HG02610 (cell line): ENCODE results near the gene SPNS3.

Experiments used
- ATAC-seq: cut with Tn5 transposase; IDR thresholded peaks from one replicate; pipeline ENCODE4 v1.9.1; 2021; ENCODE audit warnings: mild to moderate bottlenecking, moderate library complexity; ENCODE audit not compliant: unreplicated experiment

Gene SPNS3

GRCh38 chr17:4426499-4427208 is 7.1 kb upstream of the SPNS3 start:
- ATAC-seq, result no peak

DNA sequence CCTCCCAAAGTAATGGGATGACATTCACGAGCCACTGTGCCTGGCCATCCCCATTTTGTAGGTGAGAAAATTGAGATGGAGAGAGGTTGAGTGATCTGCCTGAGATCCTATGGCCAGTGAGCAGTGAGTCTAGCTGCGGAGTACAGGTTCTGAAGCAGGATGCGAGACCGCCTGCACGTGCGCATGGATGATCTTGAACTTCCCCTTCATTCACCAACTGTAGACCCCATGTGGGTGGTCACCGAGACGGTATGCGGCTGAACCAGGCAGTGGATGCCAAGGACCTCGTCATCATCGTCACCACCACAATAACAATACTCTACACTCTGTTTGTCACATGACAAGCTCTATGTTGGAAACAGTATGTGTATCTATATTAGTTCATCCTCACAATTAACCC is 6.2 kb upstream of the SPNS3 start:
- no peak for ATAC-seq

DNA sequence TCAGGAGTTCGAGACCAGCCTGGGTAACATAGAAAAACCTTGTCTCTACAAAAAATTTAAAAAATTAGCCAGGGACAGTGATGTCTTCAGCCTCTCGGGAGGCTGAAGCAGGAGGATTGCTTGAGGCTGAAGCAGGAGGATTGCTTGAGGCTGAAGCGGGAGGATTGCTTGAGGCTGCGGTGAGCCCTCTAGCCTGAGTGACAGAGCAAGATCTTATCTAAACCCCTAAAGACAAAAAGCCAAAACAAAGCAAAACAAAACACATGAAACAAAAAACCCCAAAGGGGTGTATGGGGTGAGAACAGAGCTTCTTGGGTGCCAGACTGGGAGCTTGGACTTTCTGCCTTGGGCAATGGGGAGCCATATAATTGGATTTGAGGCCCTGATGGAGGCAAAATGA is 2.6 kb downstream of the SPNS3 start:
- no peak for ATAC-seq

- ATAC-seq, result no peak
Measured at GRCh38 chr17:4436846-4437245, 3.1 kb downstream of the SPNS3 start.

DNA sequence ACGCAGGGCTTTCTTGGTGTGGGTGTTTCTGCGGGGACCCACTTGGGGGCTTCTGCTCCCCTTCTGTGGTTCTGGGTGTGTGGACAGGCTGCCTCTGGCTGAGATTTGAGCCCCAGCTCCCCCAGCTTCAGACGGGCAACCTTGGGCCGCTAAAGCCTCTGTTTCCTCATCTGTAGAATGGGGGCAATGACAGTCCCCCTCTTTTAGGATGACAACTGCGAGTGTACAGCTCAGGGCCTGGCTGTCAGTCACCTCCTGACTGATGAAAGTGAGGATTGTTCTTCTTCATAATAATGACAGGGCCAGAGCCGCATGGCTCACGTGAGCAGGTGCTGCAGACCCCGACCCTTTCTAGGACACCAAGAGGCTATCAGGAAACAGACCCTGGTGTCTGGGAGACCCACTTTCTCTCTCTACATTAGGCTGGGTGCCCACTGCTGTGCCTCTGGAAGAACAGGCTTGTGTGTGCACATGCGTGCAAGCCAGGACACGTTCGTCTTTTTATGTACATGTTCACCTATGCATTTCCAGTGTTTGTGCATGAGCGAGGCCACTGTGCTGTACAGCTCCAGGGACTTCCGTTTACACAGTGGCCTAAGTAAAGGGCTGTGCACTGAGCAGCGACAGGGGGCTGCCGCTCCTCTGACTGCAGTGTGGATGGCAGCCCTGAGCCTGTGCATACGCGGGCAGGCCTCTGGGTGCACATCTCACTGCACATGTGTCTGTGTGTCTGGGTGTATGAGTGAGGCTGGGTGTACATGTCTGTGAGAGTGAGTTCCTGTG is 4.6 kb downstream of the SPNS3 start:
- ATAC-seq, result no peak

- ATAC-seq, result no peak
Measured at GRCh38 chr17:4440021-4440420, 6.3 kb downstream of the SPNS3 start.

GRCh38 chr17:4440690-4441686 is 7.2 kb downstream of the SPNS3 start:
- ATAC-seq, result no peak

DNA sequence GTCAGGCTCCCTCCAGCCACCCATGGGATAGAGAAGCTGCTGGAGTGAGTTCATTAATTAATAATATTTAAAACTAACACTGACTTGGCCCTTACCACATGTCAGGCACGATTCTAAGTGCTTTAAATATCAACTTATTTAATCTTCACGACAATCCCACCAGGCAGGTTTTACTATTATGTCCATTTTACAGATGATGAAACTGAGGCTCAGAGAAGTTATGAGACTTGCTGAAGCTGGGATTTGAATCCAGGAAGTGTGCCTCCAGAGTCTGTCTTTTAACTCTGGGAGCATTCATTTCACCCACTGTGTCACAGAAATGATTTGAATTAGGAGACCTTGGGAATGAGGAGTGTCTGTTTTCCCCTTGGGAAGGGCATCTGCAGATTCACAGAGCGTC is 8.8 kb downstream of the SPNS3 start:
- no peak for ATAC-seq

DNA sequence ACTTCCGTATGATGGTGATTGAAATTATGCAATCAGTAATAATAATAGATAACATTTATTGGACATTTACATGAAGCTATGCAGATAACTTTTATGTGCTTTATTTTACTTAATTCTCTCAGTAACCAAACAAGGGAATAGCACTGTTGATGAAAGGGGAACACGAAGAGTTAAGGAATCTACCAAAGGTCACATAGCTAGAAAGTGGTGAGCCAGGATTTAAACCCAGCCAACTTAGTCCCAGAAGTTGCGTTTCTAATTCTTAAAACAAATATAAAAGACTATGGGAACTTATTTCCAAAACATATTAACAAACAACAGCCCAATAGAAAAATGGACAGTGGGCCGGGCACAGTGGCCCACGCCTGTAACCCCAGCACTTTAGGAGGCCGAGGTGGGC is 9.7 kb downstream of the SPNS3 start:
- no peak for ATAC-seq

DNA sequence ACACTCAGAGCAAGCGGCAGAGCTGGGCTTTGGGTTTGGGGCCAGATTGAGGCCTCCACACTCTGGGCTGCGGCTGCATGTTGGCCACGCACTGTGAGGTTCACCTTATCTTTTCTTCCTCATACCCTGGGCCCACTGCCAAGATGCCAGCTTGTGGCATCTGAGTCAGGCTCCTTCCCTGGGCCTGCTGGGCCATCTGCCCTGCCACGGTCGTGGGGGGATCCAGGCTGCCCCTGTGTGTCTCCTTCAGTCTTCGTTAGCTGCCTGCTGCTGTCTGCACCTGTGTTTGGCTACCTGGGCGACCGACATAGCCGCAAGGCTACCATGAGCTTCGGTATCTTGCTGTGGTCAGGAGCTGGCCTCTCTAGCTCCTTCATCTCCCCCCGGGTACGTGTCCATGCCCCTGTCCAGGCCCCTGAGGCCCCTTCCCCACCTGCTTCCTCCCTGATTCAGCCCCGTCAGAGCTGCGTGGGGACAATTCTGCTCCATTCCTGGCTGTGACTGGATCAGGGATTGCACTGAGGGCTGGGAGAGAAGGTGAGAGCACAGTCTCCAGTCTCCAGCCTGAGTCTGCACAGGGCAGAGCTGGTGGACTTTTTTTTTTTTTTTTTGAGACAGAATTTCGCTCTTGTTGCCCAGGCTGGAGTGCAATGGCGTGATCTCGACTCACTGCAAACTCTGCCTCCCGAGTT is 11.2 kb downstream of the SPNS3 start:
- ATAC-seq, result no peak

- ATAC-seq, result no peak
Measured at GRCh38 chr17:4445731-4446130, 12.0 kb downstream of the SPNS3 start.

- ATAC-seq, result no peak
Measured at GRCh38 chr17:4446326-4447071, 12.8 kb downstream of the SPNS3 start.

GRCh38 chr17:4448197-4448980 is 14.6 kb downstream of the SPNS3 start:
- ATAC-seq, result no peak

DNA sequence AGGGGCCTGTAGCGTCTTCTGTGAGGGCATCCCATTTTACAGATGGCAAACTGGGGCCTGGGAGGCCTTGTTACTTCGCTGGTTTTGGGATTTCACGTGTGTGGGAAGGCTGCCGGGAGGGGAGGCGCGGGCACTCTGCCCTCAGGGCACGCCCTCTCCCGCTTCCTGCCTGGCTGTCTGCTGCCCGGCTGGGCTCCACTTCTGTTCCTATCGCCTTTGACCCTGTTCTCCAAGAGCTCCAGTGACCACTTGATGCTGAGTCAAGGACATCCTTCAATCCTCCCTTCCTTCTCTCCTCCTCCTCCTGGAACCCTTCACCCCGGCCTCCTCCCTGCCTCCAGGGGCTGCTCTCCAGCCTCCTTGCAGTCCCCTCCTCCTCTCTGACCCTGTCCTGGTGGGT is 16.0 kb downstream of the SPNS3 start:
- no peak for ATAC-seq

DNA sequence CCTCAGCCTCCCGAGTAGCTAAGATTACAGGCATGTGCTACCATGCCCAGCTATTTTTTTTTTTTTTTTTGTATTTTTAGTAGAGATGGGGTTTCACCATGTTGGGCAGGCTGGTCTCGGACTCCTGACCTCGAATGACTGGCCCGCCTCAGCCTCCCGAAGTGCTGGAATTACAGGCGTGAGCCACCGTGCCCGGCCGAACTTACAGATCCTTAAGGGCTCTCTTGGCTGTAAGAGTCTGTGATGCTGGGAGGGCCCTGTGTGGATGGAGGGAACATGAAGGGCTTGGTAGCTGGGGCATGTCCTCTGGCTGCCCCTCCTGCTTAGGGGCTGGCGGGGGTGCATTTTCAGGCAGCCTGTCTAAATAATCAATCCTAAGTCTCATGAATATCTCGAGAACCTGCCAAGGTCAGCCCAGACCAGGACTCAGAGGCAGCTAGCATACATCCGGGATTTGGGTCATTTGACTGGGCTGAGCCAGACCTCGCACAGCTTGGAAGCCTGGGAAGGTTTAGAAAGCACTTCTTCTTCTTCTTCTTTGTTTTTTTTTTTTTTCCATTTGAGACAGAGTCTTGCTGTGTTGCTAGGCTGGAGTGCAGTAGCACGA is 17.1 kb downstream of the SPNS3 start:
- no peak for ATAC-seq

- ATAC-seq, result no peak
Measured at GRCh38 chr17:4453812-4454591, 20.3 kb downstream of the SPNS3 start.

GRCh38 chr17:4460661-4461060 is 26.9 kb downstream of the SPNS3 start:
- ATAC-seq, result no peak
